ENCODE measurements around the gene RAPGEF1. TPM values are rescaled to one million over a fixed set of nuclear protein-coding genes. Genes with fewer than 3 reads are reported as not detected.
"Not testable (repeated sequence)": the region's sequence is repeated elsewhere in the genome, so short reads cannot be mapped to it uniquely, and the experiment has no call there.

The RAPGEF1 gene
- total RNA-seq, 2 donors from 2014 or later, result 28.6 to 63.8 TPM

GRCh38 chr9:131657940-131658339 is 81.9 kb downstream of the RAPGEF1 start:
- peak; percentile 64 for DNase-seq (ENCODE audit: low spot score)
- H3K27me3 ChIP-seq (replicated peaks; ENCODE audit: insufficient read depth), result no peaks in the 10 kb centered on the region
- TF ChIP-seq POLR2AphosphoS5 (IDR thresholded peaks at IDR 0.05) (peak; percentile 49), POLR2A (IDR thresholded peaks at IDR 0.05) (no peak)
- TF ChIP-seq, protein P1, sequence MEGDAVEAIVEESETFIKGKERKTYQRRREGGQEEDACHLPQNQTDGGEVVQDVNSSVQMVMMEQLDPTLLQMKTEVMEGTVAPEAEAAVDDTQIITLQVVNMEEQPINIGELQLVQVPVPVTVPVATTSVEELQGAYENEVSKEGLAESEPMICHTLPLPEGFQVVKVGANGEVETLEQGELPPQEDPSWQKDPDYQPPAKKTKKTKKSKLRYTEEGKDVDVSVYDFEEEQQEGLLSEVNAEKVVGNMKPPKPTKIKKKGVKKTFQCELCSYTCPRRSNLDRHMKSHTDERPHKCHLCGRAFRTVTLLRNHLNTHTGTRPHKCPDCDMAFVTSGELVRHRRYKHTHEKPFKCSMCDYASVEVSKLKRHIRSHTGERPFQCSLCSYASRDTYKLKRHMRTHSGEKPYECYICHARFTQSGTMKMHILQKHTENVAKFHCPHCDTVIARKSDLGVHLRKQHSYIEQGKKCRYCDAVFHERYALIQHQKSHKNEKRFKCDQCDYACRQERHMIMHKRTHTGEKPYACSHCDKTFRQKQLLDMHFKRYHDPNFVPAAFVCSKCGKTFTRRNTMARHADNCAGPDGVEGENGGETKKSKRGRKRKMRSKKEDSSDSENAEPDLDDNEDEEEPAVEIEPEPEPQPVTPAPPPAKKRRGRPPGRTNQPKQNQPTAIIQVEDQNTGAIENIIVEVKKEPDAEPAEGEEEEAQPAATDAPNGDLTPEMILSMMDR (IDR thresholded peaks at IDR 0.05), result no peak
- H3K9me3 ChIP-seq, result no peaks in the 10 kb centered on the region
- intact Hi-C loops (cut with DNase I), result no loop called here
- H3K4me3 ChIP-seq, result no peak overlapping the region
- no peak overlapping the region for H3K27ac ChIP-seq
- H3K36me3 ChIP-seq, result no peaks in the 10 kb centered on the region
- 33% methylated on average over 5 of the region's 5 CpGs for WGBS
- no peaks in the 10 kb centered on the region for H3K4me1 ChIP-seq (replicated peaks)

DNA sequence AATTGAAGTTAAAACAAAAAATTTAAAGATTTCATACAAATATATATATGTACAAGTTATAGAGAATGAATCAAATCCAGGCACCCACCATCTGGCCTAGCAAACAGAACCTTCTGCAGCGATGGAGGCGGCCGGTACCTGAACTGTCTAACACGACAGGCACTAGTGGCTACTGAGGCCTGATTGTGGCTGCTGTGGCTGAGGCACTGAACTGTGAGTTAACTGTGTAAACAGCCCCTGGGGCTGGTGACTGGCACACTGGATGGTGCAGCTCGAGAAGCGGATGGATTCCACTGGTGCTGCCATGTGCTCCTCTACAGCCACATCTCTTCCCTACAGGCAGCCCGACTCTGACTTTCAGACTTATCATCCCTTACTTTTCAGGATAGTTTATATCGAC is 82.4 kb downstream of the RAPGEF1 start:
- no peak overlapping the region for H3K4me3 ChIP-seq
- no peak for DNase-seq (ENCODE audit: low spot score)
- TF ChIP-seq POLR2AphosphoS5 (IDR thresholded peaks at IDR 0.05), result no peak
- TF ChIP-seq, protein P1 (IDR thresholded peaks at IDR 0.05), result no peak
- TF ChIP-seq POLR2A (IDR thresholded peaks at IDR 0.05), result no peak
- no peak overlapping the region for H3K27ac ChIP-seq
- no peaks in the 10 kb centered on the region for H3K4me1 ChIP-seq (replicated peaks)
- H3K9me3 ChIP-seq, result no peaks in the 10 kb centered on the region
- no peaks in the 10 kb centered on the region for H3K36me3 ChIP-seq
- WGBS, result 86% methylated on average over 8 of the region's 8 CpGs
- intact Hi-C loops (cut with DNase I), result no loop called here
- H3K27me3 ChIP-seq (replicated peaks; ENCODE audit: insufficient read depth), result no peaks in the 10 kb centered on the region

DNA sequence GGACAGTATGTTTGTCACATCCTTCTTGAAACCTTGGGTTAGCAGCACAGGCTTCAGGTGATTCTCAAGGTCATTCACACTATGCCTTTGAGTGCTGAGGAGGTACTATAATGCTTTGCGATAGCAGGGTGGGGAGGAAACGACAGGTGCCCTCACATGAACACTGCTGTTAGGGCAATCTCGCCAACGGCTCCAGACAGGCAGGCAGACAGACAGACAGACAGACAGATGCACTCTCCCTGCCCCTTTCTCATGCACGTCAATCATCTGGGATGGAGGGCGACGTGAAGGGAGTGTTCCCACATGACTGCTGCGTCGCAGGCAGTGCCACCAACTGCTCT is 82.9 kb downstream of the RAPGEF1 start:
- H3K4me1 ChIP-seq (replicated peaks), result no peaks in the 10 kb centered on the region
- H3K36me3 ChIP-seq, result no peaks in the 10 kb centered on the region
- no peaks in the 10 kb centered on the region for H3K27me3 ChIP-seq (replicated peaks; ENCODE audit: insufficient read depth)
- H3K9me3 ChIP-seq, result no peaks in the 10 kb centered on the region
- WGBS, result 83% methylated on average over 9 of the region's 9 CpGs
- H3K27ac ChIP-seq, result no peak overlapping the region
- intact Hi-C loops (cut with DNase I), result no loop called here
- H3K4me3 ChIP-seq, result no peak overlapping the region
- TF ChIP-seq, protein P1 (IDR thresholded peaks at IDR 0.05), result no peak
- TF ChIP-seq POLR2AphosphoS5 (IDR thresholded peaks at IDR 0.05) (no peak), POLR2A (IDR thresholded peaks at IDR 0.05) (no peak)
- no peak for DNase-seq (ENCODE audit: low spot score)

DNA sequence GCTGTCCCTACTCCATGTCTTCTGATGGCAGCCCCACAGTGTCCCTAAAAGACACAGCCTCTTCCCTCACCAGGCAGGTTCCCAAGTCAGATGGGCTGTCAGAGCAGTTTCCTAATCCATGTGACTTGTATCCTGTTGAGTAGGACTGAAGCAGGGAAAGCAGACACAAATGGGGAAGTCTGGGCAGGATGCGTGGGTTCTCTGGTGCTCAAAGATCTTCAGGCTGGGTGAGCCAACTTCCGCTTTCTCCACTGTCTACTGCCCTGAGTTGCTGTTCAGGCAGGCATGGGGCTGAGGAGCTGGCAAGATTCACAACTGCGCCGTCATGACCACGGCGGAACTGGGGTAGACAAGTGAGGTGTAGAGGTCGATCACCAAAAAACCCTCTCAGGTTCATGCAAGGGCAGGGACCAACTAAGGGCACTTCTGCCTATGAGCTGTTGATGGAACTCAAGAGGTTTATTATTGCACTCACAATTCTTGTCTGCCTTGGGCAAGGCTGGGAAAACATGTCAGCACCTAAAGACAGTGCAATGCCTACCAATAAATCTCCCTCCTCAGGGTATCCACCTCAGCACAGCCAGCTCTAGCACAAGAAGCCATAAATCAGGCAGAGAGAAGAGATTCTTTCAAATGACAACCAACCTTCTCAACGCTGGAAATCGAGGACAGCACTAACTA is 83.4 kb downstream of the RAPGEF1 start:
- no peaks in the 10 kb centered on the region for H3K27me3 ChIP-seq (replicated peaks; ENCODE audit: insufficient read depth)
- DNase-seq (ENCODE audit: low spot score), result peak; percentile 36
- 67% methylated on average over 9 of the region's 9 CpGs for WGBS
- intact Hi-C loops (cut with DNase I), result no loop called here
- TF ChIP-seq POLR2AphosphoS5 (IDR thresholded peaks at IDR 0.05), result peak; percentile 11
- no peak for TF ChIP-seq POLR2A (IDR thresholded peaks at IDR 0.05)
- TF ChIP-seq, protein P1 (IDR thresholded peaks at IDR 0.05), result no peak
- H3K4me1 ChIP-seq (replicated peaks), result no peaks in the 10 kb centered on the region
- H3K9me3 ChIP-seq, result no peaks in the 10 kb centered on the region
- H3K36me3 ChIP-seq, result no peaks in the 10 kb centered on the region
- H3K27ac ChIP-seq, result peak overlapping the region in 1 of 2 donors; percentile 20
- no peak overlapping the region for H3K4me3 ChIP-seq

DNA sequence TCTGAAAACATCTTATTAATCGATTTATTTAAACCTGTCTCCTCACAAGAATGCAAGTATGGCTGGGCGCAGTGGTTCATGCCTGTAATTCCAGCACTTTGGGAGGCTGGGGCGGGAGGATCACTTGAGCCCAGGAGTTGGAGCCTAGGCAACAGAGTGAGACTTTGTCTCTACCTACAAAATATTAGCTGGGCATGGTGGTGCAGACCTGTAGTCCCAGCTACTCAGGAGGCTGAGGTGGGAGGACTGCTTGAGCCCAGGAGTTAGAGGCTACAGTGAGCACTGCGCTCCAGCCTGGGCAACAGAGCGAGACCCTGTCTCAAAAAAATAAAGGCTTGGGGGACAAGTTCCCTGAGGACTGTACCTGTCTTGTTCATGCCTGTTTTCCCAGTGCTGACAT is 85.5 kb downstream of the RAPGEF1 start:
- intact Hi-C loops (cut with DNase I); H3K4me1 ChIP-seq (replicated peaks); H3K27me3 ChIP-seq (replicated peaks; ENCODE audit: insufficient read depth); H3K36me3 ChIP-seq; H3K9me3 ChIP-seq; H3K4me3 ChIP-seq; DNase-seq (ENCODE audit: low spot score); H3K27ac ChIP-seq: not testable (repeated sequence)
- 92% methylated on average over 5 of the region's 5 CpGs for WGBS
